H1 (cell line): ENCODE results near the gene TGM5. TPM values are rescaled to one million over a fixed set of nuclear protein-coding genes. Genes with fewer than 3 reads are reported as not detected.

ENCODE experiments used
- CTCF ChIA-PET: fragments of 300-600 bp; sonication (Branson Sonifier 250); formaldehyde crosslinking; loops from one replicate; lab custom pipeline; 2021; ENCODE audit not compliant: partially characterized antibody; lab: Charles Lee
- POLR2A ChIA-PET: fragments of 300-600 bp; sonication (Branson Sonifier 250); formaldehyde crosslinking; loops from one replicate; lab custom pipeline; 2021; ENCODE audit warnings: inconsistent platforms; ENCODE audit not compliant: partially characterized antibody; lab: Charles Lee
- DNase-seq, 2 experiments: peaks; one replicate each; pipeline versions ENCODE4 v3.0.0 to v3.0.0-alpha.2; 2010 to 2022; ENCODE audit warnings: low spot score in 2 of 2, low read depth in 1 of 2, mixed read lengths in 1 of 2
- FAIRE-seq: peaks from 2 replicates; lab custom pipeline; 2011; peaks lifted over from hg19 to GRCh38; lab: Jason Lieb, UNC
- H2AFZ ChIP-seq: 2 replicates; pipeline ENCODE4 v1.8.1; 2012; ENCODE audit warnings: low read length, inconsistent platforms
- H2AK5ac ChIP-seq: 2 replicates; pipeline ENCODE4 v1.6.1; 2013; ENCODE audit warnings: low read depth, low read length
- H2BK120ac ChIP-seq: replicated peaks from 2 replicates; pipeline ENCODE3; 2013; ENCODE audit warnings: low read depth, low read length, inconsistent platforms
- H2BK12ac ChIP-seq: 2 replicates; pipeline ENCODE4 v1.6.1; 2013; ENCODE audit warnings: low read depth, low read length
- H2BK15ac ChIP-seq: 2 replicates; pipeline ENCODE4 v1.6.1; 2013; ENCODE audit warnings: low read length
- H2BK20ac ChIP-seq: 2 replicates; pipeline ENCODE4 v1.6.1; 2013; ENCODE audit warnings: low read length
- H2BK5ac ChIP-seq: 2 replicates; pipeline ENCODE4 v1.6.1; 2013; ENCODE audit warnings: low read depth, low read length
- H3K14ac ChIP-seq: 2 replicates; pipeline ENCODE4 v1.6.1; 2013; ENCODE audit warnings: inconsistent platforms; ENCODE audit not compliant: insufficient read length
- H3K18ac ChIP-seq: 2 replicates; pipeline ENCODE4 v1.6.1; 2013; ENCODE audit warnings: low read length; ENCODE audit errors: extremely low read depth
- H3K23ac ChIP-seq: 2 replicates; pipeline ENCODE4 v1.6.1; 2013; ENCODE audit warnings: inconsistent platforms; ENCODE audit not compliant: insufficient read length
- H3K23me2 ChIP-seq: 2 replicates; pipeline ENCODE4 v1.6.1; 2013; ENCODE audit warnings: low read depth, low read length
- H3K27ac ChIP-seq: 2 replicates; pipeline ENCODE4 v1.6.1; 2011; ENCODE audit warnings: low read depth, low read length, inconsistent platforms
- H3K27me3 ChIP-seq, 4 experiments: replicated peaks in 1 of 4; 1 replicate in 1 of 4; 2 replicates in 3 of 4; pipeline versions ENCODE4 v1.6.1 to v1.8.1; 2011 to 2013; ENCODE audit warnings: low read length in 3 of 4, mild to moderate bottlenecking in 3 of 4, inconsistent platforms in 2 of 4, mixed read lengths in 2 of 4, moderate library complexity in 1 of 4; ENCODE audit not compliant: control insufficient read depth in 3 of 4, insufficient read depth in 3 of 4; ENCODE audit errors: extremely low read depth in 1 of 4
- H3K36me3 ChIP-seq, 4 experiments: 2 replicates each; pipeline versions ENCODE4 v1.6.1 to v1.8.1; 2011 to 2013; ENCODE audit warnings: mild to moderate bottlenecking in 4 of 4, low read length in 3 of 4, moderate library complexity in 2 of 4, control low read depth in 1 of 4, inconsistent platforms in 1 of 4; ENCODE audit not compliant: insufficient read depth in 4 of 4, control insufficient read depth in 2 of 4
- H3K4ac ChIP-seq: replicated peaks from 2 replicates; pipeline ENCODE3; 2013; ENCODE audit warnings: low read length, low read depth, mixed read lengths, inconsistent platforms; ENCODE audit not compliant: insufficient read length
- H3K4me1 ChIP-seq, 4 experiments: replicated peaks in 1 of 4; 1 replicate in 1 of 4; 2 replicates in 3 of 4; pipeline versions ENCODE4 v1.6.1 to v1.8.1; 2011 to 2013; ENCODE audit warnings: low read length in 3 of 4, inconsistent platforms in 2 of 4, mixed read lengths in 1 of 4; ENCODE audit not compliant: insufficient read depth in 4 of 4, control insufficient read depth in 3 of 4
- H3K4me2 ChIP-seq, 2 experiments: 2 replicates each; pipeline versions ENCODE4 v1.6.1 to v1.8.1; 2011 to 2013; ENCODE audit warnings: low read depth in 2 of 2, low read length in 2 of 2, control low read depth in 1 of 2, inconsistent platforms in 1 of 2, mild to moderate bottlenecking in 1 of 2; ENCODE audit not compliant: insufficient read depth in 1 of 2
- H3K4me3 ChIP-seq, 4 experiments: fragments of 200-600, 300-600 bp in 1 of 4; sonication (generic), shearing (Covaris generic), sonication (Bioruptor Twin) in 1 of 4; 2 replicates each; pipeline versions ENCODE4 v1.5.1 to v1.8.1; 2011 to 2016; ENCODE audit warnings: low read length in 4 of 4, low read depth in 3 of 4, control low read depth in 2 of 4, inconsistent platforms in 2 of 4, mild to moderate bottlenecking in 2 of 4, mixed read lengths in 1 of 4, moderate library complexity in 1 of 4; ENCODE audit not compliant: insufficient read depth in 2 of 4; ENCODE audit errors: extremely low read depth in 1 of 4
- H3K56ac ChIP-seq: replicated peaks from 2 replicates; pipeline ENCODE3; 2013; ENCODE audit warnings: low read depth, mild to moderate bottlenecking, mixed read lengths, low read length, inconsistent platforms; ENCODE audit not compliant: insufficient read length
- H3K79me1 ChIP-seq: 2 replicates; pipeline ENCODE4 v1.6.1; 2013; ENCODE audit warnings: low read depth, low read length, control low read depth
- H3K79me2 ChIP-seq, 2 experiments: 2 replicates each; pipeline versions ENCODE4 v1.6.1 to v1.8.1; 2012 to 2013; ENCODE audit warnings: low read length in 2 of 2, mild to moderate bottlenecking in 2 of 2, inconsistent platforms in 1 of 2; ENCODE audit not compliant: insufficient read depth in 2 of 2, control insufficient read depth in 1 of 2
- H3K9ac ChIP-seq, 4 experiments: replicated peaks in 1 of 4; 1 replicate in 1 of 4; 2 replicates in 3 of 4; pipeline versions ENCODE4 v1.6.1 to v1.8.1; 2011 to 2013; ENCODE audit warnings: low read depth in 3 of 4, low read length in 3 of 4, control low read depth in 2 of 4, mild to moderate bottlenecking in 2 of 4, moderate library complexity in 2 of 4, inconsistent platforms in 1 of 4; ENCODE audit errors: extremely low read depth in 1 of 4
- H3K9me3 ChIP-seq, 2 experiments: 2 replicates each; pipeline versions ENCODE4 v1.6.1 to v1.8.1; 2012 to 2013; ENCODE audit warnings: mild to moderate bottlenecking in 2 of 2, moderate library complexity in 2 of 2, control low read depth in 1 of 2, inconsistent platforms in 1 of 2, low read depth in 1 of 2, low read length in 1 of 2, mixed read lengths in 1 of 2; ENCODE audit not compliant: insufficient read depth in 2 of 2
- H4K20me1 ChIP-seq, 2 experiments: replicated peaks in 1 of 2; 2 replicates each; pipeline versions ENCODE3 to v1.8.1; 2011 to 2013; ENCODE audit warnings: inconsistent platforms in 2 of 2, low read length in 2 of 2, mild to moderate bottlenecking in 1 of 2; ENCODE audit not compliant: insufficient read depth in 2 of 2, control insufficient read depth in 1 of 2
- H4K5ac ChIP-seq: 2 replicates; pipeline ENCODE4 v1.6.1; 2013; ENCODE audit warnings: low read length, low read depth, mixed read lengths, inconsistent platforms; ENCODE audit not compliant: insufficient read length
- H4K8ac ChIP-seq: 2 replicates; pipeline ENCODE4 v1.8.0; 2013; ENCODE audit warnings: mild to moderate bottlenecking, moderate library complexity, low read length, inconsistent platforms; ENCODE audit not compliant: insufficient read depth; ENCODE audit errors: extremely low read depth
- H4K91ac ChIP-seq: replicated peaks from 2 replicates; pipeline ENCODE3; 2013; ENCODE audit warnings: low read length, mixed read lengths, inconsistent platforms; ENCODE audit not compliant: insufficient read length
- SP1 ChIP-seq: IDR thresholded peaks from 2 replicates; pipeline ENCODE4 v1.6.1; 2011; ENCODE audit warnings: low read depth, low read length
- WGBS, 2 experiments: shearing (Covaris generic) in 1 of 2; methylation state at CpG; one replicate each; pipeline versions ENCODE4 v1.1.6 to v1.1.7; 2013 to 2015; ENCODE audit warnings: low lambda C conversion rate in 2 of 2, mixed read lengths in 2 of 2, inconsistent platforms in 1 of 2, low coverage in 1 of 2, missing lambda C conversion rate in 1 of 2; ENCODE audit not compliant: insufficient replicate concordance in 2 of 2, insufficient coverage in 1 of 2, insufficient read length in 1 of 2; ENCODE audit errors: extremely low coverage in 1 of 2, missing lambda C conversion rate in 1 of 2; 5-methylcytosine and 5-hydroxymethylcytosine counted together
- polyA plus RNA-seq, 7 experiments: library from polyadenylated mRNA; depleted of rRNA in 3 of 7; stranded (reverse) in 5 of 7; unstranded in 2 of 7; fragments of >200 nt in 5 of 7; fragments of 200-250 nt in 2 of 7; gene quantifications; 1 replicate in 5 of 7; 2 replicates in 1 of 7; 4 replicates in 1 of 7; pipeline versions ENCODE4 v1.2.1 to v1.2.3, GENCODE V29; 2011 to 2013; ENCODE audit warnings: missing spikeins in 2 of 7, mixed read lengths in 2 of 7
- total RNA-seq: library from RNA; stranded (reverse); fragmentation: NEBNext Ultra II Directional; extraction: Animal tissue kit (Norgen Biotek cat#: 25700); gene quantifications from 2 replicates; pipeline ENCODE4 v1.2.1, GENCODE V29; 2021

TGM5 gene
- total and polyA plus RNA-seq, 2 of the 8 experiments (the other 6 are each of a cell fraction or from before 2014, with no cell fraction given): not detected

- Histone ChIP-seq H2BK12ac (no peak overlapping the region), H2BK15ac (no peak overlapping the region), H3K18ac (no peak overlapping the region), H3K56ac (no peak overlapping the region), H3K9me3 (no peaks in the 10 kb centered on the region), H2AK5ac (no peak overlapping the region), H3K23me2 (no peaks in the 10 kb centered on the region), H3K9ac (no peak overlapping the region), H4K5ac (no peak overlapping the region), H3K79me2 (no peaks in the 10 kb centered on the region), H2BK120ac (no peak overlapping the region), H3K27ac (no peak overlapping the region), H4K20me1 (no peaks in the 10 kb centered on the region), H4K91ac (no peak overlapping the region), H2BK20ac (no peak overlapping the region), H3K23ac (no peak overlapping the region), H3K4ac (no peak overlapping the region), H3K36me3 (no peaks in the 10 kb centered on the region), H3K14ac (no peak overlapping the region), H3K4me2 (no peak overlapping the region), H3K27me3 (no peaks in the 10 kb centered on the region), H3K4me1 (no peaks in the 10 kb centered on the region), H4K8ac (no peak overlapping the region), H2AFZ (no peak overlapping the region), H2BK5ac (no peak overlapping the region), H3K4me3 (no peak overlapping the region), H3K79me1 (no peaks in the 10 kb centered on the region)
- no peak for DNase-seq
- WGBS, 2 experiments: 85% methylated on average over 2 of the region's 2 CpGs; no CpG with 5 or more reads in 1 of the 2 experiments
- CTCF ChIA-PET: interaction anchor here (0.6 to 9.7 kb wide), 8 partner anchors 12 to 946 kb away, joined by 3 to 178 read pairs (median 5); no protein-coding TSS in a partner anchor
- TF ChIP-seq SP1: no peak
- POLR2A ChIA-PET: no interaction called here
- no peak for FAIRE-seq
Observed at GRCh38 chr15:43230640-43231115, 36.0 kb downstream of the TGM5 start.
